ENCODE measurements around the gene RAB19.

- TF ChIP-seq CTCF (conservative IDR thresholded peaks at IDR 0.05 in 1 of 2, IDR thresholded peaks at IDR 0.05 in 1 of 2; ENCODE audit: extremely low read depth in 1 of 2, insufficient read depth in 1 of 2, low read depth in 1 of 2, low read length in 2 of 2), result no peak
- no peak for TF ChIP-seq EZH2 (IDR thresholded peaks at IDR 0.05; ENCODE audit: borderline replicate concordance, low read length)
These were observed 42.6 kb downstream of the RAB19 start for GRCh38 chr7:140446467-140446866.
